Measurements from ENCODE around the gene JAK1. TPM values are rescaled to one million over a fixed set of nuclear protein-coding genes. Genes with fewer than 3 reads are reported as not detected.

Gene JAK1
- total and polyA plus RNA-seq, 9 of the 15 experiments (the other 6 are each of a cell fraction or from before 2014, with no cell fraction given), result 9.7 to 44.1 (median 42.5) TPM

GRCh38 chr1:64882574-64883255 lies 83.6 kb downstream of the JAK1 start:
- TF ChIP-seq ZNF274 (IDR thresholded peaks at IDR 0.05; ENCODE audit: borderline replicate concordance, low read depth, low read length) (no peak), ZNF764 (CRISPR knock-in tag; IDR thresholded peaks at IDR 0.05; ENCODE audit: low read depth) (no peak), TBL1XR1 (IDR thresholded peaks at IDR 0.05; ENCODE audit: low read length in 2 of 2) (no peak)
- no peaks in the 10 kb centered on the region for H3K9me3 ChIP-seq (replicated peaks; ENCODE audit: control insufficient read depth, insufficient read depth, low read depth, low read length)
- ChIA-PET POLR2A (interaction anchor here (1.6 to 2.6 kb wide), 2 partner anchors 9 to 15 kb away, joined by 6 to 7 read pairs; no protein-coding TSS in a partner anchor), CTCF (ENCODE audit: low intra/inter-chr PET ratio) (no interaction called here)
- H3K4me3 ChIP-seq, result no peak overlapping the region
- peaks cover 22% of the 10 kb centered on the region; the same call in 2 of the 3 replicates for H3K36me3 ChIP-seq (ENCODE audit: control insufficient read depth, insufficient read depth, low read length)
- H3K9me1 ChIP-seq (ENCODE audit: control insufficient read depth, insufficient read depth, low read length), result no peaks in the 10 kb centered on the region
- no peak overlapping the region for H3K4me2 ChIP-seq (ENCODE audit: insufficient read depth, low read length)
- no peaks in the 10 kb centered on the region; the same call in 2 of the 3 replicates for H3K79me2 ChIP-seq (ENCODE audit: control insufficient read depth, insufficient read depth, low read length)
- no peak for FAIRE-seq
- H2AFZ ChIP-seq (ENCODE audit: low read depth, low read length), result no peak overlapping the region
- H4K20me1 ChIP-seq (replicated peaks; ENCODE audit: control insufficient read depth, insufficient read depth, low read length), result 0 out of 2 replicates have a peak, but pooled peaks cover 1% of the 10 kb centered on the region
- BruUV-seq (replicated peaks), result no TSS peak
- intact Hi-C loops (cut with micrococcal nuclease) (no loop called here), in situ Hi-C loops (cut with MboI) (no loop called here)
- peaks cover 0 to 12% of the 10 kb centered on the region in 2 experiments; a peak in 3 of 5 replicates for H3K4me1 ChIP-seq (replicated peaks in 1 of 2; ENCODE audit: control insufficient read depth in 2 of 2, insufficient read depth in 2 of 2, low read length in 2 of 2)
- 96% methylated on average over 11 of the region's 11 CpGs for WGBS (ENCODE audit: insufficient coverage, low coverage, missing lambda C conversion rate)
- DNase-seq (ENCODE audit: extremely low read depth in 1 of 4, low spot score in 3 of 4), result no peak
- H3K27ac ChIP-seq (ENCODE audit: extremely low read depth, low read depth, low read length), result no peak overlapping the region
- H3K27me3 ChIP-seq (ENCODE audit: control insufficient read depth in 2 of 2, insufficient read depth in 2 of 2, low read length in 2 of 2), result no peaks in the 10 kb centered on the region
- no peak for ATAC-seq
- H3K9ac ChIP-seq (ENCODE audit: insufficient read depth in 1 of 2, low read depth in 2 of 2, low read length in 2 of 2), result peak overlapping the region in 1 of 2 experiments; percentile 66; a peak in 1 of 4 replicates

GRCh38 chr1:64881281-64881680 lies 85.1 kb downstream of the JAK1 start:
- Histone ChIP-seq H3K9me1 (ENCODE audit: control insufficient read depth, insufficient read depth, low read length) (no peaks in the 10 kb centered on the region), H3K4me3 (no peak overlapping the region), H4K20me1 (replicated peaks; ENCODE audit: control insufficient read depth, insufficient read depth, low read length) (no peaks in the 10 kb centered on the region), H3K4me2 (ENCODE audit: insufficient read depth, low read length) (no peak overlapping the region), H3K4me1 (replicated peaks in 1 of 2; ENCODE audit: control insufficient read depth in 2 of 2, insufficient read depth in 2 of 2, low read length in 2 of 2) (peaks cover 0 to 12% of the 10 kb centered on the region in 2 experiments; a peak in 3 of 5 replicates), H2AFZ (ENCODE audit: low read depth, low read length) (no peak overlapping the region), H3K27me3 (ENCODE audit: control insufficient read depth in 2 of 2, insufficient read depth in 2 of 2, low read length in 2 of 2) (no peaks in the 10 kb centered on the region), H3K79me2 (ENCODE audit: control insufficient read depth, insufficient read depth, low read length) (no peaks in the 10 kb centered on the region), H3K9ac (ENCODE audit: insufficient read depth in 1 of 2, low read depth in 2 of 2, low read length in 2 of 2) (no peak overlapping the region), H3K9me3 (replicated peaks; ENCODE audit: control insufficient read depth, insufficient read depth, low read depth, low read length) (no peaks in the 10 kb centered on the region), H3K36me3 (ENCODE audit: control insufficient read depth, insufficient read depth, low read length) (peaks cover 31% of the 10 kb centered on the region; the same call in 2 of the 3 replicates), H3K27ac (ENCODE audit: extremely low read depth, low read depth, low read length) (no peak overlapping the region)
- in situ Hi-C loops (cut with MboI) (no loop called here), intact Hi-C loops (cut with micrococcal nuclease) (no loop called here)
- TF ChIP-seq LCOR (CRISPR knock-in tag; IDR thresholded peaks at IDR 0.05), result no peak
- no peak for TF ChIP-seq HMG20B (CRISPR knock-in tag; IDR thresholded peaks at IDR 0.05)
- TF ChIP-seq ETV6 (IDR thresholded peaks at IDR 0.05; ENCODE audit: borderline replicate concordance in 1 of 2, low read depth in 2 of 2, low read length in 1 of 2), result no peak
- TF ChIP-seq ETV6 (CRISPR knock-in tag; IDR thresholded peaks at IDR 0.05; ENCODE audit: borderline replicate concordance), result no peak
- TF ChIP-seq ZBTB26 (CRISPR knock-in tag; IDR thresholded peaks at IDR 0.05), result no peak
- TF ChIP-seq FOXA3 (CRISPR knock-in tag; conservative IDR thresholded peaks at IDR 0.05 in 1 of 2, IDR thresholded peaks at IDR 0.05 in 1 of 2), result no peak
- no peak for TF ChIP-seq ZNF282 (CRISPR knock-in tag; IDR thresholded peaks at IDR 0.05)
- TF ChIP-seq RFX7 (CRISPR knock-in tag; IDR thresholded peaks at IDR 0.05), result no peak
- TF ChIP-seq PYGO2 (tag; IDR thresholded peaks at IDR 0.05), result no peak
- TF ChIP-seq ZNF57 (CRISPR knock-in tag; IDR thresholded peaks at IDR 0.05), result no peak
- no peak for TF ChIP-seq HMG20A (CRISPR knock-in tag; conservative IDR thresholded peaks at IDR 0.05)
- no peak for TF ChIP-seq ZNF316 (IDR thresholded peaks at IDR 0.05)
- ChIA-PET CTCF (ENCODE audit: low intra/inter-chr PET ratio) (no interaction called here), POLR2A (interaction anchor here (1.1 to 2.6 kb wide), 3 partner anchors 12 to 17 kb away, joined by 3 to 7 read pairs (median 5); no protein-coding TSS in a partner anchor)
- 58% methylated on average over 1 of the region's 1 CpG for WGBS (ENCODE audit: insufficient coverage, low coverage, missing lambda C conversion rate)
- DNase-seq (ENCODE audit: extremely low read depth in 1 of 4, low spot score in 3 of 4) (no peak), FAIRE-seq (no peak), ATAC-seq (no peak)
- BruUV-seq (replicated peaks), result no TSS peak

All from K562 (cell line).